ENCODE measurements around the gene CCDC182.

CCDC182 gene

GRCh38 chr17:57745242-57745641, at the start of gene CCDC182:
Gene CCDC182 (minus strand): TSS chr17:57745299. CDS start chr17:57745272, 27 bp downstream.
- DNase-seq = no peak

DNA sequence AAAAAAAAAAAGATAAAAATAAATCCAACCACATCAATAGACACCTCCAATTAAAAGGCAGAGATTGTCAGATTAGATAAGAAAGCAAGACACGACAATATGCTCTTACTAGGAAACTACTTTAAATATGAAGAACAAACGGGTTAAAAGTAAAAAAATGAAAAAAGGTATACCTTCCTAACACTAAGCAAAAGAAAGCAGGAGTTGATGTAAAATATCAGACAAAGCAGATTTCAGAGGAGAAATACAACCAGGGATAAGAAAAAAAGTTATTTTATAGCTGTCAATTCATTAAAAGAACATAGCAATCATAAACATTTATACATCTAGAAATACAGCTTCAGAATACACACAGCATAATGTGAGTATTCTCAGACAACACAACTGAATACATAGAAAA, 49.7 kb upstream of the CCDC182 start:
- no peak for DNase-seq

DNA sequence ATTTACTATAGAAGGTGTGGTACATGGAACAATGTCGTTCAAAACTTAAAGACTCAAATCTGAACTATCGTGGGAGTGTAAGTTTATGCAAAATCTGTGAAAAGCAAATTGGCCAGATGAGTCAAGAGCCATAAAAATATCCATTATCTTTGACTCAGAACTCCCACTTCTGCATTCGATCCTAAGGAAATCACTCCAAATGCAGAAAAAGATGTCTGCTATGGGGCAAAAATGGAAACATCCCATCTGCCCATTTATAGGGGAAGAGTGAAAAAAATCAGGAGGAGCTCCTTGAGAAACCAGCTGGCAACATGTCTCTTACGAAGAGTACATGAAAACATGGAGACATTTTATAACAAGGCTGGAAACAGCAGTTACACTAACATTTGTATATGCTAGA, 43.6 kb upstream of the CCDC182 start:
- no peak for DNase-seq

- no peak for DNase-seq
Observed at GRCh38 chr17:57785022-57785421, 39.9 kb upstream of the CCDC182 start.

DNA sequence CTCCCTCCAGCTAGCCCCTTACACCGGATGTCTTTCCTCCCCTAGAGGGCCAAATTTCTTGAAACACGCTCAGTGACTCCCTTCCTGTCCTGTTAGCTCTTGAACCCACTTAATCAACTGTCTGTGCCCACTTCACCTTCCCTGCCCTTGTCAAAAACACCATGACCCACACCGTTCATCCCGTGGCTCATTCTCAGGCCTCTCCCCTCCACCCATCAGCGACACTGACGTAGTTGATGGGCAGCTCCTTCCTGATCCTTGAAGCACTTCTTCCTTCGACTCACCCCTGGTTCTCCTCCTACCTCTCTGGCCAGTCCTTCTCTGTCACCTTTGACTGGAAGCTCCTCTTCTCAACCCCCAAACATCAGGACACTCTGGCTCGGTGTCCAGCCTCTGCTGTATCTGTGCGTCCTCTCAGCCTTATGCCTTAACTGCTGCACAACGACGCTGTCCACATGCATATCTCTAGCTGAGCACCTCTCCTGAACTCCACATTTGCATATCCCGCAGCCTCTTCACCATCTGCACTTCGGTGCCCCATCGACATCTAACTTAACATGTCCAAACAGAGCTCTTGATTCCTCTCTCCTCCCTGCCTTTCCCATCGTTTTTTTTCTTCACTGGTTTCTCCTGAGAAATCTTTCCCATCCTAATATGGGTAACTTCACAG, 39.3 kb upstream of the CCDC182 start:
- DNase-seq = no peak

- DNase-seq = peak; percentile 22
Observed at GRCh38 chr17:57783338-57783742, 38.2 kb upstream of the CCDC182 start.

- DNase-seq = no peak
Observed at GRCh38 chr17:57782647-57783337, 37.7 kb upstream of the CCDC182 start.

- DNase-seq = no peak
Observed at GRCh38 chr17:57782062-57782490, 37.0 kb upstream of the CCDC182 start.

DNA sequence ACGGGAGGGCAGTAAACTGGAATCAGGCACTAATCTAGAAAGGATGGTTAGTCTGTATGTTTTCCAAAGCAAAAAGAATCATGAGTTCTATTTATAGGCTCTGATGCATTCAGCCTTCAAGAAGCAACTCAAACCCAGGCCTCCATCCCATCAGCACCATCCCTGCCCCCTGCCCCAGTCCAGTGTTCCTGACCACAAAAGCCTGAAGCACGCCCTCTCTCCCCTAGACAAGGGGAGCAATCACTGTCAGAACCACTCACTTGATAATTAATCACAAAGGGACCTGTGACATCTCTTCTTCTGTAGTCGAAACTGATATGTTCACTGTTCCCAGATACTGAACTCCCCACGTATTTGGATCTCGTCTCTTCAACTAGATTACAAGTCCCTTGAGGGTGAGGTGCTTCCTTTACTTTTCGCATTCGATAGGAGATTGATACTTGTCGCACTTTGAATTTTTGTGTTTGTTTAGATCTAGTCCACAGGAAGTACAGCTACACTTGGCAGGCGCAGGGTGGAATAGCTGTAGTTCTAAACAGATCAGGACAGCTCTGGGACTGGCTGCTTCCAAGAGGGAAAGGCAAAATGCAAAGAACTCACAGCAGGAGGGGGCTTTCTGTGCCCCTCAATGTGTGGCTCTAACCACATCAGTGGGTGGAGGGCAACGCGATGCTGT, 36.4 kb upstream of the CCDC182 start:
- no peak for DNase-seq

GRCh38 chr17:57779706-57780105, 34.6 kb upstream of the CCDC182 start:
- no peak for DNase-seq

- DNase-seq = no peak
Observed at GRCh38 chr17:57778306-57778705, 33.2 kb upstream of the CCDC182 start.

DNA sequence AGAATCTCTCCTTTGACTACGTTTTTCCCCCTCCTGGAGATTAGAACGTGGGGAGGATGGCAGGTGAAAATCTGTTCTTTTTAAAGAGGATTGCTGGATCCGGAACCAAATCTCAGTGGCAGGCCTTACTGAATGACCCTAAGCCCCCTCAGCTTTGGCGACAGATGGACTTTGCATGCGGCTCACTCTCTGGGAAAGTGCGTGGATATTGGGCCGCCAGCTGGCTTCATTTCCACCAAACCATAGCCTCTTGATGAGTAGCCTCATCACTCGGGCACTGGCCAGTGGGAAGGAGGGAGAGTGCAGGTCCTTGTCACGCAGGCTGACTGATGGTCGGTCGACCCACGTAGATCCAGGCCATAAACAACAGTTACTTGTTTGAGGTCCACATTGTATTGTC, 31.3 kb upstream of the CCDC182 start:
- no peak for DNase-seq

GRCh38 chr17:57774872-57775271, 29.8 kb upstream of the CCDC182 start:
- no peak for DNase-seq

DNA sequence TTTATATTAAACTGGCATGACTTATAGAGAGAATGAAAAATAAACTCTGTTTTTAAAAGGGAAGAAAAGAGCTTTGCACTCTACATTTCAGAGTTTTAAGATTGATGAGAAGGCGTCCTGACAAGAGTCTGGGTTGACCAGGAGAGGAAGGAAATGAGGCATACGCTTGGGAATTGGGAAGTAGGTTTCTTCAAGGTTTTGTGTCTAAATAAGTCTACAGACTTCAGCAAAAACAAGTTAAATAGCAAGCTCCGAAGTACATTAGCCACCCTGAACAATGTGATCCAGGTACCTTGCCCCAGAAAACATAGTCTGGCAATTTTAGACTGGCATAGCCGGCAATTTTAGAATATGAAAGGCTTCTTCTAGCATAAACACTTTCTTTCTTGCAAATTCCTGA, 28.5 kb upstream of the CCDC182 start:
- DNase-seq = no peak

DNA sequence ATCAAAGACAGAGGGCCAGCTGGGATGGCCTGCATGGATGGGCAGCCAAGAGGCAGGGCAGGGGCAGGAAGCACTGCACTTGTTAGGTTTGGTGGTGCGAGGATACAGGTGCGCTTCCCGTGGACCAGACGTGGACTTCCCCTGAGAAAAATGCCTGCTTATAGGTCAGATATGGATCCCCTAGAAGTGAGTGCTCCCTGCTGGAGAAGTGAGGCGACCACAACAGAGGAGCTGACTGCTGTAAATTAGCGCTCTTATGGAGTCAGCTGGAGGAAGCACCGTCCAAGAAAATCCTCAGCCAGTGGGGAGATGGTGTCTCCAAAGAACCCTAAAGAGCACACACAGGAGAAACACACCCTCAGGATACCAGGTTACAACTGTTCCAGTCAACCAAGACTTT, 27.7 kb upstream of the CCDC182 start:
- DNase-seq = no peak

DNA sequence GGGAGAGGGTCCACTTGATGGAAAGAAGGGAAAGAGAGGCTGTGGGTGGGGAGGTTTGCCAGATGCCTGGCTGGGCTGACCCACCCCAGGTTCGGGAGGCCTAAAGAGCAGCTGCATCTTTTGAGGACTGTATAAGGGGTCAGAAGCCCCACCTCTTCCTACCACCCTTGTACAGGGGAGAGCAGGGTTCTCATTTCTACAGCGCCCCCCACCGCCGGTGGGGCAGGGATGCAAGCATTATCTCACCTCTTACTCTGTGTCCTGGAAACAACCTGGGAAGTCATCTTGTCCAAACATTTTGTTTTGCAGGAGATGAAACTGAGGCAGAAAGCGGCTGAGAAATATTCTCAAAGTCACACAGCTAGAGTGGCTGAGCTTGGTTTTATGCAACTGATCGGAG, 22.5 kb upstream of the CCDC182 start:
- DNase-seq = no peak

DNA sequence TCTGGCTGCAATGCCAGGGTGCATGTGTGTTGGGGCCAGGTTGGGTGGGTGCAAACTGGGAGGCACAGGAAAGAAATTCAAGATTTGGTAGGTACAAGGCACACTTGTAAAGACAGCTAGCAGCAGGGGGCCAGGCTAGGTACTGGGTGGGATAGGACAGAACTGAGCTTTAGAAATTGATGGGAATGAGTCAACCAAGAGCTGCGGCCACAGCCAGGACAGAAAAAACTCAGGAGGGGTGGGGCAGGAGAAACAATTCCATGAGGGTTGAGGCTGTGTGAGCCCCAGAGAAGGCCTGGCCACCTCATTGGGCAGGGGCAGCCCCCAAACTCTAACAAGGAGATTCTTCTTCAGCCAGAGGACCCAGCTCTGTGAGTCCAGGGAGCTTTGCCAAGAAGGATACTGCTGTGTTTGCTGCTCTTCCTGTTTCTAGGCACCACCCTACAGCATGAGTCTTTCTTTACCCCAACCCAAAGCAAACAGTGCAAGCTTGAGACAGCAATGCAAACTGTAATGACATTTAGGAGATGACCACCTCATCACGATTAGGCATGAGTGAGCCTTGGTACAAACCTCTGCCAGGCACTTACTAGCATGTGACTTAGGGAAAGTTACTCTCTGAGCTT, 21.3 kb upstream of the CCDC182 start:
- DNase-seq = no peak

GRCh38 chr17:57762452-57763395, 17.6 kb upstream of the CCDC182 start:
- DNase-seq = peak; percentile 21

- no peak for DNase-seq
Observed at GRCh38 chr17:57761887-57762286, 16.8 kb upstream of the CCDC182 start.

GRCh38 chr17:57760046-57760445, 14.9 kb upstream of the CCDC182 start:
- DNase-seq = no peak

GRCh38 chr17:57758654-57759053, 13.6 kb upstream of the CCDC182 start:
- no peak for DNase-seq

DNA sequence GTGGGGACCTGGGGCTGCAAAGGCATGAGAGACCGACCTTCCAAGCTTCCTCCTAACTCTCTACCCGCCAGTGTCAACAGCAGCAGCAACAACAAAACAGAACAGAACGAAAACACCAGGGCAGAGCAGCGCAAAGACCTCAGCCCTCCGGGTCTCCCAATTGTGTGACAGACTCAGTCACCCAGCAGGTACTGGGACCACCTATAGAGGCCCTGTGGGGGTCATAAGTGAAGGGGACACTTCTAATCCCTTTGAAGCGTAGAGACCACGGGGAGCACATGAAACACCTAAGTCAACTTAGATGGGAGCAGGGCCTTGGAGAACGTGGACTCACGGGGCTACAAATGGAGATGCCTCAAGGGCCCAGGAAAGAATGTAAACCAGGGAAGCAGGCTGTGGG, 12.6 kb upstream of the CCDC182 start:
- no peak for DNase-seq

- no peak for DNase-seq
Observed at GRCh38 chr17:57756951-57757350, 11.9 kb upstream of the CCDC182 start.
